Neuronal stem cell (in vitro differentiated cells): ENCODE results near the gene MT1HL1.

Experiments
- DNase-seq: peaks from one replicate; pipeline ENCODE4 v3.0.0-alpha.2; 2013; ENCODE audit warnings: low spot score
- H2AFZ ChIP-seq: one replicate; pipeline ENCODE4 v1.6.1; 2013; ENCODE audit warnings: mild to moderate bottlenecking, low read length, inconsistent platforms
- H2AK5ac ChIP-seq: 2 replicates; pipeline ENCODE4 v1.6.1; 2013; ENCODE audit warnings: low read depth, mild to moderate bottlenecking, inconsistent platforms, low read length, moderate library complexity, mixed read lengths
- H2BK120ac ChIP-seq: 2 replicates; pipeline ENCODE4 v1.6.1; 2013; ENCODE audit warnings: low read depth, mild to moderate bottlenecking, inconsistent platforms, low read length, moderate library complexity, mixed read lengths
- H2BK12ac ChIP-seq: one replicate; pipeline ENCODE4 v1.6.1; 2013; ENCODE audit warnings: low read length, inconsistent platforms
- H2BK15ac ChIP-seq: 2 replicates; pipeline ENCODE4 v1.6.1; 2013; ENCODE audit warnings: mild to moderate bottlenecking, low read length, inconsistent platforms, mixed read lengths
- H2BK5ac ChIP-seq: one replicate; pipeline ENCODE4 v1.6.1; 2013; ENCODE audit warnings: inconsistent platforms, mild to moderate bottlenecking, low read length, moderate library complexity
- H3K14ac ChIP-seq: one replicate; pipeline ENCODE4 v1.6.1; 2013; ENCODE audit warnings: low read length, inconsistent platforms
- H3K18ac ChIP-seq: 2 replicates; pipeline ENCODE4 v1.6.1; 2013; ENCODE audit warnings: low read length, inconsistent platforms
- H3K23ac ChIP-seq: 2 replicates; pipeline ENCODE4 v1.6.1; 2013; ENCODE audit warnings: low read depth, mild to moderate bottlenecking, mixed read lengths, low read length, inconsistent platforms; ENCODE audit not compliant: poor library complexity
- H3K27ac ChIP-seq: replicated peaks from 3 replicates; pipeline ENCODE4 v1.5.1; 2013; ENCODE audit warnings: low read length, inconsistent platforms
- H3K27me3 ChIP-seq, 3 experiments: 2 replicates each; pipeline ENCODE4 v1.6.1; 2013; ENCODE audit warnings: low read length in 3 of 3, mild to moderate bottlenecking in 2 of 3, inconsistent platforms in 1 of 3, low read depth in 1 of 3, mixed read lengths in 1 of 3, moderate library complexity in 1 of 3; ENCODE audit not compliant: control insufficient read depth in 3 of 3, insufficient read depth in 3 of 3
- H3K36me3 ChIP-seq, 2 donors: replicated peaks in 1 of 2; 2 replicates each; pipeline ENCODE4 v1.6.1; 2013; ENCODE audit warnings: low read length in 2 of 2; ENCODE audit not compliant: control insufficient read depth in 2 of 2, insufficient read depth in 2 of 2
- H3K4ac ChIP-seq: 2 replicates; pipeline ENCODE4 v1.6.1; 2013; ENCODE audit warnings: inconsistent platforms, mild to moderate bottlenecking, low read length, moderate library complexity
- H3K4me1 ChIP-seq, 2 donors: 1 replicate in 1 of 2; 2 replicates in 1 of 2; pipeline ENCODE4 v1.6.1; 2013; ENCODE audit warnings: low read length in 2 of 2, low read depth in 1 of 2; ENCODE audit not compliant: control insufficient read depth in 2 of 2, insufficient read depth in 1 of 2
- H3K4me2 ChIP-seq: one replicate; pipeline ENCODE4 v1.6.1; 2013; ENCODE audit warnings: mild to moderate bottlenecking, low read length, inconsistent platforms; ENCODE audit not compliant: insufficient read depth, poor library complexity, severe bottlenecking
- H3K4me3 ChIP-seq, 2 donors: 2 replicates each; pipeline ENCODE4 v1.5.1; 2013; ENCODE audit warnings: low read length in 2 of 2, mild to moderate bottlenecking in 2 of 2, inconsistent platforms in 1 of 2, moderate library complexity in 1 of 2
- H3K79me1 ChIP-seq: one replicate; pipeline ENCODE4 v1.6.1; 2013; ENCODE audit warnings: low read depth, mild to moderate bottlenecking, inconsistent platforms, low read length, moderate library complexity
- H3K9ac ChIP-seq: one replicate; pipeline ENCODE4 v1.6.1; 2013; ENCODE audit warnings: mild to moderate bottlenecking, low read depth, low read length, inconsistent platforms; ENCODE audit not compliant: poor library complexity
- H3K9me3 ChIP-seq, 2 donors: replicated peaks in 1 of 2; 2 replicates each; pipeline versions ENCODE3 to v1.6.1; 2013; ENCODE audit warnings: low read length in 2 of 2, mild to moderate bottlenecking in 2 of 2, inconsistent platforms in 1 of 2, low read depth in 1 of 2, mixed read lengths in 1 of 2, moderate library complexity in 1 of 2; ENCODE audit not compliant: control insufficient read depth in 2 of 2, insufficient read depth in 1 of 2
- H4K8ac ChIP-seq: one replicate; pipeline ENCODE4 v1.6.1; 2013; ENCODE audit warnings: low read depth, mild to moderate bottlenecking, inconsistent platforms, low read length, moderate library complexity
- H4K91ac ChIP-seq: one replicate; pipeline ENCODE4 v1.6.1; 2013; ENCODE audit warnings: low read length, low read depth, mild to moderate bottlenecking, inconsistent platforms; ENCODE audit not compliant: poor library complexity
- WGBS, 2 donors: extraction: QIAGEN DNeasy Blood & Tissue Kit; methylation state at CpG; one replicate each; pipeline ENCODE4 v1.1.7; 2013; ENCODE audit warnings: missing lambda C conversion rate in 2 of 2, mixed read lengths in 1 of 2; ENCODE audit not compliant: insufficient read length in 2 of 2, insufficient replicate concordance in 1 of 2; ENCODE audit errors: extremely low coverage in 2 of 2; 5-methylcytosine and 5-hydroxymethylcytosine counted together

Gene MT1HL1

GRCh38 chr1:237042526-237042891 lies 38.3 kb upstream of the MT1HL1 start:
- Histone ChIP-seq H3K4me1 (peaks cover 4 to 5% of the 10 kb centered on the region in 2 donors), H3K4ac (no peak overlapping the region), H2BK15ac (no peak overlapping the region), H2BK120ac (no peak overlapping the region), H3K9me3 (peaks cover 0 to 2% of the 10 kb centered on the region in 2 donors), H3K4me2 (peak overlapping the region; percentile 91), H3K14ac (no peak overlapping the region), H2AFZ (peak overlapping the region; percentile 85), H3K27ac (no peak overlapping the region), H4K8ac (no peak overlapping the region), H3K36me3 (no peaks in the 10 kb centered on the region), H3K4me3 (peak overlapping the region; percentile 38 to 87), H2BK12ac (no peak overlapping the region), H3K27me3 (peaks cover 13 to 61% (median 32%) of the 10 kb centered on the region in 3 experiments), H3K18ac (peak overlapping the region; percentile 71), H3K9ac (peak overlapping the region; percentile 81), H2BK5ac (no peak overlapping the region), H3K79me1 (no peaks in the 10 kb centered on the region), H4K91ac (no peak overlapping the region), H2AK5ac (no peak overlapping the region), H3K23ac (peak overlapping the region; percentile 95)
- DNase-seq: peak; percentile 48
- no CpG with 5 or more reads among the region's 41 CpGs for WGBS, 2 donors

GRCh38 chr1:237041795-237042525 lies 37.7 kb upstream of the MT1HL1 start, which contains the start of gene RYR2:
Gene RYR2, plus strand, starts transcription at chr1:237042184. Its CDS starts 338 bp downstream, at chr1:237042522.
- H3K4me1 ChIP-seq: peaks cover 4 to 5% of the 10 kb centered on the region in 2 donors
- H2AFZ ChIP-seq: peak within 1 kb of the TSS; percentile 85
- no CpG with 5 or more reads among the region's 87 CpGs for WGBS, 2 donors
- H3K9me3 ChIP-seq: peaks cover 0 to 2% of the 10 kb centered on the region in 2 donors
- no peak within 1 kb of the TSS for H4K91ac ChIP-seq
- no peaks in the 10 kb centered on the region for H3K79me1 ChIP-seq
- H3K23ac ChIP-seq: peak within 1 kb of the TSS; percentile 95
- no peak within 1 kb of the TSS for H2AK5ac ChIP-seq
- H4K8ac ChIP-seq: no peak within 1 kb of the TSS
- H2BK15ac ChIP-seq: no peak within 1 kb of the TSS
- no peak within 1 kb of the TSS for H2BK120ac ChIP-seq
- no peak within 1 kb of the TSS for H2BK5ac ChIP-seq
- H3K18ac ChIP-seq: peak within 1 kb of the TSS; percentile 83
- no peaks in the 10 kb centered on the region for H3K36me3 ChIP-seq
- no peak within 1 kb of the TSS for H3K27ac ChIP-seq
- H3K4me3 ChIP-seq: peak within 1 kb of the TSS; percentile 38 to 87
- peak; percentile 60 for DNase-seq
- peak within 1 kb of the TSS; percentile 91 for H3K4me2 ChIP-seq
- H3K9ac ChIP-seq: peak within 1 kb of the TSS; percentile 86
- H3K27me3 ChIP-seq: peaks cover 13 to 61% (median 32%) of the 10 kb centered on the region in 3 experiments
- peak within 1 kb of the TSS; percentile 56 for H3K14ac ChIP-seq
- no peak within 1 kb of the TSS for H2BK12ac ChIP-seq
- H3K4ac ChIP-seq: no peak within 1 kb of the TSS

- Histone ChIP-seq H4K91ac (no peak overlapping the region), H2AFZ (peak overlapping the region; percentile 47), H3K4ac (no peak overlapping the region), H2BK5ac (no peak overlapping the region), H3K27me3 (peaks cover 13 to 57% (median 32%) of the 10 kb centered on the region in 3 experiments), H3K36me3 (no peaks in the 10 kb centered on the region), H4K8ac (no peak overlapping the region), H2BK15ac (no peak overlapping the region), H3K4me2 (peak overlapping the region; percentile 46), H2BK12ac (no peak overlapping the region), H3K23ac (no peak overlapping the region), H3K27ac (no peak overlapping the region), H3K79me1 (no peaks in the 10 kb centered on the region), H3K14ac (no peak overlapping the region), H3K9me3 (peaks cover 0 to 2% of the 10 kb centered on the region in 2 donors), H2BK120ac (no peak overlapping the region), H3K4me3 (no peak overlapping the region), H2AK5ac (no peak overlapping the region), H3K4me1 (peaks cover 4 to 5% of the 10 kb centered on the region in 2 donors), H3K18ac (no peak overlapping the region), H3K9ac (no peak overlapping the region)
- no CpG with 5 or more reads among the region's 7 CpGs for WGBS, 2 donors
- no peak for DNase-seq
Observed at GRCh38 chr1:237041461-237041794, 37.2 kb upstream of the MT1HL1 start.

GRCh38 chr1:237040823-237041222 lies 36.6 kb upstream of the MT1HL1 start:
- no peak overlapping the region for H2BK15ac ChIP-seq
- H3K27ac ChIP-seq: no peak overlapping the region
- H4K91ac ChIP-seq: no peak overlapping the region
- no peak overlapping the region for H2BK5ac ChIP-seq
- peaks cover 0 to 2% of the 10 kb centered on the region in 2 donors for H3K9me3 ChIP-seq
- no peak overlapping the region for H3K9ac ChIP-seq
- peaks cover 13 to 52% (median 32%) of the 10 kb centered on the region in 3 experiments for H3K27me3 ChIP-seq
- H3K79me1 ChIP-seq: no peaks in the 10 kb centered on the region
- no peak for DNase-seq
- no peak overlapping the region for H3K23ac ChIP-seq
- H3K14ac ChIP-seq: no peak overlapping the region
- no peak overlapping the region for H2AK5ac ChIP-seq
- no peaks in the 10 kb centered on the region for H3K36me3 ChIP-seq
- H3K4ac ChIP-seq: no peak overlapping the region
- H3K18ac ChIP-seq: no peak overlapping the region
- H3K4me2 ChIP-seq: no peak overlapping the region
- H3K4me1 ChIP-seq: peaks cover 4 to 5% of the 10 kb centered on the region in 2 donors
- H2BK12ac ChIP-seq: no peak overlapping the region
- no peak overlapping the region for H2AFZ ChIP-seq
- no peak overlapping the region for H4K8ac ChIP-seq
- H3K4me3 ChIP-seq: no peak overlapping the region
- WGBS, 2 donors: no CpG with 5 or more reads among the region's 10 CpGs
- no peak overlapping the region for H2BK120ac ChIP-seq
